K562 (cell line): ENCODE data around the gene PTAFR. TPM values are rescaled to one million over a fixed set of nuclear protein-coding genes. Genes with fewer than 3 reads are reported as not detected.

ENCODE experiments used
- BRCA1 ChIP-seq, 2 experiments: fragments of 450-650 bp in 1 of 2; sonication (generic) in 1 of 2; formaldehyde crosslinking in 1 of 2; IDR thresholded peaks; 2 replicates each; pipeline versions ENCODE4 v1.5.0 to v1.6.1; 2017 to 2020; ENCODE audit warnings: mild to moderate bottlenecking in 1 of 2, missing genetic modification reagents in 1 of 2
- HDAC1 ChIP-seq, 2 experiments: fragments of 450-650 bp; IDR thresholded peaks; 2 replicates each; pipeline ENCODE4 v1.6.1; 2016 to 2017; ENCODE audit warnings: inconsistent platforms in 1 of 2, mild to moderate bottlenecking in 1 of 2, moderate library complexity in 1 of 2
- HMGXB4 ChIP-seq: sonication (generic); formaldehyde crosslinking; IDR thresholded peaks from 2 replicates; pipeline ENCODE4 v1.8.1; 2023; ENCODE audit warnings: mild to moderate bottlenecking, missing genetic modification reagents
- MCM3 ChIP-seq: fragments of 450-650 bp; IDR thresholded peaks from 2 replicates; pipeline ENCODE4 v1.6.1; 2016
- RAD21 ChIP-seq, 2 experiments: fragments of 250-450 bp in 1 of 2; fragments of 450-650 bp in 1 of 2; sonication (Bioruptor Pico) in 1 of 2; formaldehyde crosslinking in 1 of 2; IDR thresholded peaks in 1 of 2; conservative IDR thresholded peaks in 1 of 2; 2 replicates each; pipeline versions ENCODE4 v1.4.0 to v1.8.0; 2020 to 2022; ENCODE audit warnings: mild to moderate bottlenecking in 2 of 2, moderate library complexity in 1 of 2
- RAD51 ChIP-seq: fragments of 450-650 bp; IDR thresholded peaks from 2 replicates; pipeline ENCODE4 v1.7.1; 2016; ENCODE audit warnings: low read depth, mild to moderate bottlenecking, borderline replicate concordance
- RBBP5 ChIP-seq: fragments of 200-600 bp; sonication (generic); IDR thresholded peaks from 2 replicates; pipeline ENCODE4 v1.6.1; 2012; ENCODE audit warnings: borderline replicate concordance, mild to moderate bottlenecking, low read length, control low read depth, inconsistent platforms; ENCODE audit not compliant: insufficient read depth, poor library complexity, severe bottlenecking
- SMARCA5 ChIP-seq: fragments of 450-650 bp; IDR thresholded peaks from 2 replicates; pipeline ENCODE4 v1.6.1; 2016
- SNRNP70 ChIP-seq: fragments of 200-400 bp; formaldehyde crosslinking; optimal IDR thresholded peaks from 2 replicates; pipeline ENCODE3; 2017; ENCODE audit warnings: low read depth, low read length
- TAF1 ChIP-seq: IDR thresholded peaks from 2 replicates; pipeline ENCODE4 v1.6.1; 2011; ENCODE audit warnings: mild to moderate bottlenecking, low read length, moderate library complexity; ENCODE audit not compliant: insufficient read depth, control insufficient read depth, severe bottlenecking; ENCODE audit errors: extremely low read depth
- TFE3 ChIP-seq: fragments of 450-650 bp; formaldehyde crosslinking; IDR thresholded peaks from 2 replicates; pipeline ENCODE4 v1.4.0; 2020; ENCODE audit warnings: mild to moderate bottlenecking, mixed read lengths
- USF1 ChIP-seq: sonication (generic); formaldehyde crosslinking; IDR thresholded peaks from 2 replicates; pipeline ENCODE4 v1.9.0; 2022; ENCODE audit warnings: mild to moderate bottlenecking, missing genetic modification reagents
- ZC3H8 ChIP-seq: fragments of 450-650 bp; IDR thresholded peaks from 2 replicates; pipeline ENCODE4 v1.6.1; 2017
- ZNF407 ChIP-seq: fragments of 450-650 bp; IDR thresholded peaks from 2 replicates; pipeline ENCODE4 v1.6.1; 2016; ENCODE audit warnings: low read depth
- ZNF766 ChIP-seq: fragments of 200-800 bp; sonication (Bioruptor generic); conservative IDR thresholded peaks from 2 replicates; pipeline ENCODE4 v1.6.1; 2016; ENCODE audit warnings: missing genetic modification characterization, missing compliant biosample characterization
- ZNF79 ChIP-seq: fragments of 250-450 bp; sonication (Bioruptor Pico); IDR thresholded peaks from 2 replicates; pipeline ENCODE4 v1.4.0; 2020; ENCODE audit warnings: low read depth, mild to moderate bottlenecking, moderate library complexity
- polyA plus RNA-seq, 8 experiments: library from polyadenylated mRNA; depleted of rRNA in 4 of 8; stranded (reverse) in 5 of 8; unstranded in 3 of 8; fragments of >200 nt; fragmentation: Nextera tagmentation in 2 of 8; fragmentation: Illumina TruSeq in 1 of 8; extraction: Ambion mirVana in 2 of 8; extraction: Trizol in 1 of 8; gene quantifications; 2 replicates each; pipeline versions ENCODE4 v1.2.1 to v1.2.3, GENCODE V29; 2011 to 2014; ENCODE audit warnings: inconsistent platforms in 1 of 8, missing spikeins in 1 of 8
- total RNA-seq, 7 experiments: library from RNA; depleted of rRNA in 6 of 7; stranded (reverse); fragments of >200 nt in 6 of 7; fragmentation: Illumina TruSeq in 2 of 7; extraction: Trizol in 2 of 7; gene quantifications; 2 replicates each; pipeline versions ENCODE4 v1.2.1 to v1.2.3, GENCODE V29; 2011 to 2021; ENCODE audit warnings: low replicate concordance in 1 of 7

Gene PTAFR
- total and polyA plus RNA-seq, 9 of the 15 experiments (the other 6 are each of a cell fraction or from before 2014, with no cell fraction given): 0.15 to 0.55 (median 0.40) TPM; not detected in 1

- TF ChIP-seq HDAC1 (IDR thresholded peaks at IDR 0.05): no peak
- TF ChIP-seq ZNF407: no peak
- TF ChIP-seq SMARCA5: no peak
- TF ChIP-seq RBBP5: no peak
- no peak for TF ChIP-seq ZC3H8
- no peak for TF ChIP-seq ZNF766
- peak; percentile 9; the same call in 1 of the 2 replicates for TF ChIP-seq RAD51
- TF ChIP-seq TFE3 (CRISPR knock-in tag): no peak
- no peak for TF ChIP-seq SNRNP70
- no peak for TF ChIP-seq TAF1
- TF ChIP-seq MCM3: no peak
- no peak for TF ChIP-seq ZNF79
- no peak for TF ChIP-seq HMGXB4 (CRISPR knock-in tag)
- peak in 1 of 2 experiments; percentile 69; a peak in 1 of 4 replicates for TF ChIP-seq RAD21 (CRISPR knock-in tag; conservative IDR thresholded peaks at IDR 0.05 in 1 of 2, IDR thresholded peaks at IDR 0.05 in 1 of 2)
- no peak for TF ChIP-seq USF1 (CRISPR knock-in tag)
- no peak for TF ChIP-seq BRCA1 (IDR thresholded peaks at IDR 0.05)
- TF ChIP-seq BRCA1 (CRISPR knock-in tag; IDR thresholded peaks at IDR 0.05): no peak
Observed at GRCh38 chr1:28113242-28113572, 63.3 kb downstream of the PTAFR start (continued).
